ENCODE data around the gene MAP3K9.

The MAP3K9 gene

DNA sequence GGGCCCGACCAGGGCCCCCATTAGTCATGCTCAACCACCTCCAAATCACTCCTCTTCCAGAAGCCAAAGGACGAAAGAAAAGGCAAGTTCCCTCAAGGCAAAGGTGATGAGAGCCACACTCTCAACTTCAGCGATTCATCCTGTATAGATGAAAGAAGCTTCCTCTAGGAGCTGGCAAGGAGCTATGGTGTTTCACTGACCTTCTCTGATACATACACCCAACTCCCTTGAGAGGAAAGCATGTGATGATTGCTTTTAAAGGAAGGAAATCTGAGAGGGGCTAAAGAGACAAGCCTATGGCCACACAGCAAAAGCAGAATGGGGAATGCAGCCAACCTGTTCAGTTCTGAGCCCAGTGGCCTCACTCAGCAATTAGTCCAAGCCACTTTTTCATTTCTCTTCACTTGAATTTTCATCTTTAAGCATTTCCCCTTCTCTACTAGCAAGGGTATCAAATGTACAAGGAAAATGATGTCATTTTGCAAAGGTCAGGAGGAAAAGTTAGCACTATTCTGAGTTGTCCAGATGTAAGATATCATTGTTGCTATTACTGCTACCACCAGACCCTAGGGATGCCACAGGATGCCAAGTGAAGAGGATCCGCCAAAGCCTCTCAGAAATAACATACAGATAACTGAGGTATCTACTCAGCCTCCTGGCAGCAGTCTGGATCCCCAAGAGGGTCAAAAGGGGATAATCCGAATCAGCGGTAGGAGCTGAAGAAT lies 82.5 kb downstream of the MAP3K9 start:
- Histone ChIP-seq H3K27ac (no peak overlapping the region), H2AFZ (no peak overlapping the region), H3K9me3 (ENCODE audit: control insufficient read depth, low read length) (no peaks in the 10 kb centered on the region), H3K4me1 (no peaks in the 10 kb centered on the region), H3K79me2 (no peaks in the 10 kb centered on the region), H3K9ac (no peak overlapping the region), H3K36me3 (ENCODE audit: control insufficient read depth, insufficient read depth, low read length) (no peaks in the 10 kb centered on the region), H3K27me3 (ENCODE audit: control insufficient read depth, insufficient read depth, low read length) (no peaks in the 10 kb centered on the region), H3K4me2 (ENCODE audit: low read length) (no peak overlapping the region), H3K4me3 (ENCODE audit: low read depth, low read length) (no peak overlapping the region)
- no peak for TF ChIP-seq CTCF (IDR thresholded peaks at IDR 0.05)

- Histone ChIP-seq H3K27ac (no peak overlapping the region), H3K4me1 (no peaks in the 10 kb centered on the region), H3K36me3 (ENCODE audit: control insufficient read depth, insufficient read depth, low read length) (no peaks in the 10 kb centered on the region), H3K9ac (no peak overlapping the region), H3K79me2 (no peaks in the 10 kb centered on the region), H3K4me2 (ENCODE audit: low read length) (no peak overlapping the region), H3K4me3 (ENCODE audit: low read depth, low read length) (no peak overlapping the region), H2AFZ (no peak overlapping the region), H3K9me3 (ENCODE audit: control insufficient read depth, low read length) (no peaks in the 10 kb centered on the region), H3K27me3 (ENCODE audit: control insufficient read depth, insufficient read depth, low read length) (no peaks in the 10 kb centered on the region)
- no peak for TF ChIP-seq CTCF (IDR thresholded peaks at IDR 0.05)
These were observed 84.4 kb downstream of the MAP3K9 start for GRCh38 chr14:70724944-70725343.

- H3K36me3 ChIP-seq (ENCODE audit: control insufficient read depth, insufficient read depth, low read length), result no peaks in the 10 kb centered on the region
- H3K27me3 ChIP-seq (ENCODE audit: control insufficient read depth, insufficient read depth, low read length), result no peaks in the 10 kb centered on the region
- TF ChIP-seq CTCF (IDR thresholded peaks at IDR 0.05), result no peak
- H3K27ac ChIP-seq, result no peak overlapping the region
- no peaks in the 10 kb centered on the region for H3K79me2 ChIP-seq
- H3K4me3 ChIP-seq (ENCODE audit: low read depth, low read length), result no peak overlapping the region
- H3K4me2 ChIP-seq (ENCODE audit: low read length), result no peak overlapping the region
- no peak overlapping the region for H3K9ac ChIP-seq
- H3K9me3 ChIP-seq (ENCODE audit: control insufficient read depth, low read length), result no peaks in the 10 kb centered on the region
- H2AFZ ChIP-seq, result no peak overlapping the region
- H3K4me1 ChIP-seq, result no peaks in the 10 kb centered on the region
These were observed 85.2 kb downstream of the MAP3K9 start for GRCh38 chr14:70724110-70724509.

DNA sequence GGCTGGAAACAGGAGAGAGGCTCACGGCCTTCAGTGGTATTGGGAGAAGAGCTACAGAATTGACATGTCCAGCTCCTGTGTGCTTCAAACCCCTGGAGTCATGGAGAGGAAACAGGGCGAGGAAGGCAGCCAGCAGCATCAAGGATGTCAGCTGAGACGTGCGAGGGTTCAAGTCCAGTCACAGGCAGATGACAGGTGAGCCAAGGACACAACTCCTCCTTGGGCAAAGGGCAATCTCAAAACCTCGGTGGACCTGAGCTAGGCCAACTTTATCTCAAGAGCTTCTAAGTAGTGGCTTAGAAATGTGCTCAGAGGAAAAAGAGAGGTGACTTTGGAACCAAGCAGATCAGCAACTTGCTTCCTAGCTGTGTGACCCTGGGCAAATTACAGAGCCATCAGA lies 86.0 kb downstream of the MAP3K9 start:
- no peak for TF ChIP-seq CTCF (IDR thresholded peaks at IDR 0.05)
- Histone ChIP-seq H3K4me1 (no peaks in the 10 kb centered on the region), H3K27ac (no peak overlapping the region)

DNA sequence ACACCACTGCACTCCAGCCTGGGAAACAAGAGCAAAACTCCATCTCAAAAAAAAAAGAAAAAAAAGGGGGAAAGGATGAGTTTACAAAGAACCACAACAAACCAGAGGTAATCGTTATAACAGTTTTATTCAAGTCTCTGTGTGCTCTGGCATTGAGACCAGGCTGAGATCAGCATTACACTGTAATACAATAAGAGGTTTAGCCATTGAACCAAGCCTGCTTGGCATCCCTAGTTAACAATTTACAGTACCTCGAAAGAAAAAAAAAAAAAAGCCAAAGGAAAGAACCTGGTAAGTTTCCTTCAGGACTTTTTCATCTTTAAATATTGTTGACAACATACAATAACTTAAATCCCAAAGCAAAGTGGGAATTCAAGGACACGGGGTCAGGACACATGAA lies 86.9 kb downstream of the MAP3K9 start:
- Histone ChIP-seq H3K79me2 (no peaks in the 10 kb centered on the region), H3K4me1 (no peaks in the 10 kb centered on the region), H3K4me3 (ENCODE audit: low read depth, low read length) (no peak overlapping the region)

More for the DNA sequence above, 86.0 kb downstream of the MAP3K9 start:
- H3K27me3 ChIP-seq (ENCODE audit: control insufficient read depth, insufficient read depth, low read length), result no peaks in the 10 kb centered on the region
- no peak overlapping the region for H3K4me3 ChIP-seq (ENCODE audit: low read depth, low read length)
- H3K4me2 ChIP-seq (ENCODE audit: low read length), result no peak overlapping the region
- H3K9me3 ChIP-seq (ENCODE audit: control insufficient read depth, low read length), result no peaks in the 10 kb centered on the region
- no peak overlapping the region for H3K9ac ChIP-seq
- no peaks in the 10 kb centered on the region for H3K79me2 ChIP-seq
- no peaks in the 10 kb centered on the region for H3K36me3 ChIP-seq (ENCODE audit: control insufficient read depth, insufficient read depth, low read length)
- no peak overlapping the region for H2AFZ ChIP-seq

More for the DNA sequence above, 86.9 kb downstream of the MAP3K9 start:
- H3K36me3 ChIP-seq (ENCODE audit: control insufficient read depth, insufficient read depth, low read length), result no peaks in the 10 kb centered on the region
- no peaks in the 10 kb centered on the region for H3K9me3 ChIP-seq (ENCODE audit: control insufficient read depth, low read length)
- no peak for TF ChIP-seq CTCF (IDR thresholded peaks at IDR 0.05)
- H3K27ac ChIP-seq, result no peak overlapping the region
- H3K27me3 ChIP-seq (ENCODE audit: control insufficient read depth, insufficient read depth, low read length), result no peaks in the 10 kb centered on the region
- H2AFZ ChIP-seq, result no peak overlapping the region
- no peak overlapping the region for H3K9ac ChIP-seq
- H3K4me2 ChIP-seq (ENCODE audit: low read length), result no peak overlapping the region

All from parathyroid adenoma (tissue), 2 donors.